OCI-LY3 (cell line): ENCODE results near the gene TSPAN31.

Source experiments
- EZH2phosphoT487 ChIP-seq: fragments of 200-600 bp; shearing (Covaris generic); IDR thresholded peaks from 2 replicates; pipeline ENCODE4 v1.6.1; 2018; ENCODE audit warnings: antibody characterized with exemption, mixed run types, low read depth
- TF ChIP-seq, protein P1 (sequence below): fragments of 200-600, 300-600 bp; sonication (generic); IDR thresholded peaks from 2 replicates; pipeline ENCODE4 v1.5.1; 2014; ENCODE audit warnings: antibody characterized with exemption, low read length, low read depth

DNA sequence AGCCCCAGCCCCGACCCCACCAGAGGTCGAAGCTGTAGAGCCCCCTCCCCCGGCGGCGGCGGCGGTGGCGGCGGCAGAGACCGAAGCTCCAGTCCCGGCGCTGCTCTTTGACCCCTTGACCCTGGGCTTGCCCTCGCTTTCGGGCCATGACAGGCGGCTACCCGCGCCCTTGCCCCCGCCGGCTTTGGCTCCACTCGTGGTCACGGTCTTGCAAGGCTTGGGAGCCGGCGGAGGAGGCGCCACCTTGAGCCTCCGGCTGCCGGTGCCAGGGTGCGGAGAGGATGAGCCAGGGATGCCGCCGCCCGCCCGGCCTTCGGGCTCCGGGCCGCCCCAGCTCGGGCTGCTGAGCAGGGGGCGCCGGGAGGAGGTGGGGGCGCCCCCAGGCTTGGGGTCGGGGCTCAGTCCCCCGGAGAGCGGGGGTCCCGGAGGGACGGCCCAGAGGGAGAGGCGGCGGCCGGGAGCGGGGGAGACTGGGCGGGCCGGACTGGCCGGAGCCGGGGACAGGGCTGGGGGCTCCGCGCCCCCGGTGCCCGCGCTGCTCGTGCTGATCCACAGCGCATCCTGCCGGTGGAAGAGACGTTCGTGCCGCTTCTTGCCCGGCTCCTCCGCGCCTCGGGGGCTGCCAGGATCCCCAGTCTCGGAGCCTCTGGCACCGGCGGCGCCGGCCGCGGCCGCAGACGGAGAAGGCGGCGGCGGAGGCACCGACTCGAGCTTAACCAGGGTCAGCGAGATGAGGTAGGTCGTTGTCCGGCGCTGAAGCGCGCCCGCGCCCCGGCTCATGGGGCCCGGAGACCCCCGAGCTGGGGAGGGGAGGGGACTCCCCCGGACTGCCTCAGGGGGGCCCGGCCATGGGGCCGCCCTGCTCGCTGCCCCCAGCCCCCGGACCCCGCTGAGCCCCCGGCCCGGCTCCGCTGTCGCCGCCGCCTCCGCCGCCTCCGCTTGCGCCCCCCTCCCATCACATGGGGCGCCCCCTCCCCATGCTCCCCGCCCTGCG lies 7.1 kb upstream of the TSPAN31 start:
- TF ChIP-seq, protein P1, sequence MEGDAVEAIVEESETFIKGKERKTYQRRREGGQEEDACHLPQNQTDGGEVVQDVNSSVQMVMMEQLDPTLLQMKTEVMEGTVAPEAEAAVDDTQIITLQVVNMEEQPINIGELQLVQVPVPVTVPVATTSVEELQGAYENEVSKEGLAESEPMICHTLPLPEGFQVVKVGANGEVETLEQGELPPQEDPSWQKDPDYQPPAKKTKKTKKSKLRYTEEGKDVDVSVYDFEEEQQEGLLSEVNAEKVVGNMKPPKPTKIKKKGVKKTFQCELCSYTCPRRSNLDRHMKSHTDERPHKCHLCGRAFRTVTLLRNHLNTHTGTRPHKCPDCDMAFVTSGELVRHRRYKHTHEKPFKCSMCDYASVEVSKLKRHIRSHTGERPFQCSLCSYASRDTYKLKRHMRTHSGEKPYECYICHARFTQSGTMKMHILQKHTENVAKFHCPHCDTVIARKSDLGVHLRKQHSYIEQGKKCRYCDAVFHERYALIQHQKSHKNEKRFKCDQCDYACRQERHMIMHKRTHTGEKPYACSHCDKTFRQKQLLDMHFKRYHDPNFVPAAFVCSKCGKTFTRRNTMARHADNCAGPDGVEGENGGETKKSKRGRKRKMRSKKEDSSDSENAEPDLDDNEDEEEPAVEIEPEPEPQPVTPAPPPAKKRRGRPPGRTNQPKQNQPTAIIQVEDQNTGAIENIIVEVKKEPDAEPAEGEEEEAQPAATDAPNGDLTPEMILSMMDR, result no peak
- no peak for TF ChIP-seq EZH2phosphoT487
